SK-N-SH (cell line): ENCODE data around the gene CCL21. TPM values are rescaled to one million over a fixed set of nuclear protein-coding genes. Genes with fewer than 3 reads are reported as not detected.

Experiments
- CTCF ChIA-PET: fragments of 300-600, 350-600 bp; formaldehyde crosslinking; extraction: SDS; loops from one replicate; lab custom pipeline; 2021; lab: Yijun Ruan, JAX
- POLR2A ChIA-PET: fragments of 350-600 bp; sonication (Branson Sonifier 250); formaldehyde crosslinking; extraction: SDS; loops from one replicate; lab custom pipeline; 2020; ENCODE audit warnings: antibody characterized with exemption, inconsistent platforms; lab: Yijun Ruan, JAX
- DNase-seq: peaks from one replicate; pipeline ENCODE4 v3.0.0; 2012
- H2AFZ ChIP-seq: fragments of 200-600 bp; sonication (generic); 2 replicates; pipeline ENCODE4 v1.8.1; 2016; ENCODE audit warnings: antibody characterized with exemption, mild to moderate bottlenecking, low read depth
- H3F3A ChIP-seq: fragments of 200-600 bp; sonication (generic); replicated peaks from 2 replicates; pipeline ENCODE3; 2016; ENCODE audit warnings: antibody characterized with exemption, mild to moderate bottlenecking; ENCODE audit not compliant: insufficient read depth
- H3K27ac ChIP-seq, 2 experiments: fragments of 200-500 bp in 1 of 2; fragments of 200-600 bp in 1 of 2; sonication (Bioruptor generic) in 1 of 2; sonication (generic), shearing (Covaris generic) in 1 of 2; 2 replicates each; pipeline versions ENCODE4 v1.5.1 to v1.6.1; 2014 to 2016; ENCODE audit warnings: low read depth in 2 of 2, inconsistent platforms in 1 of 2, low read length in 1 of 2, mild to moderate bottlenecking in 1 of 2, mixed read lengths in 1 of 2
- H3K27me3 ChIP-seq: fragments of 200-600 bp; sonication (generic), shearing (Covaris generic); 2 replicates; pipeline ENCODE4 v1.6.1; 2016; ENCODE audit warnings: mixed run types; ENCODE audit not compliant: insufficient read depth
- H3K36me3 ChIP-seq, 2 experiments: fragments of 200-500 bp in 1 of 2; fragments of 200-600 bp in 1 of 2; sonication (Bioruptor generic) in 1 of 2; sonication (generic) in 1 of 2; replicated peaks in 1 of 2; 2 replicates each; pipeline versions ENCODE3 to v1.5.1; 2014 to 2016; ENCODE audit warnings: low read length in 1 of 2, mild to moderate bottlenecking in 1 of 2; ENCODE audit not compliant: insufficient read depth in 2 of 2, control insufficient read depth in 1 of 2
- H3K4me1 ChIP-seq, 2 experiments: fragments of 200-500 bp in 1 of 2; fragments of 200-600 bp in 1 of 2; sonication (Bioruptor generic) in 1 of 2; sonication (generic), shearing (Covaris generic) in 1 of 2; 2 replicates each; pipeline versions ENCODE4 v1.5.1 to v1.6.1; 2014 to 2016; ENCODE audit warnings: low read depth in 1 of 2, low read length in 1 of 2, mixed run types in 1 of 2; ENCODE audit not compliant: insufficient read depth in 2 of 2, control insufficient read depth in 1 of 2
- H3K4me2 ChIP-seq: fragments of 200-600 bp; sonication (generic), shearing (Covaris generic); 2 replicates; pipeline ENCODE4 v1.6.1; 2017; ENCODE audit warnings: mixed run types
- H3K4me3 ChIP-seq, 2 experiments: fragments of 200-500 bp in 1 of 2; fragments of 200-600 bp in 1 of 2; sonication (Bioruptor generic) in 1 of 2; sonication (generic), shearing (Covaris generic) in 1 of 2; 2 replicates each; pipeline versions ENCODE4 v1.5.1 to v1.8.1; 2014 to 2016; ENCODE audit warnings: low read depth in 2 of 2, inconsistent platforms in 1 of 2, low read length in 1 of 2, mild to moderate bottlenecking in 1 of 2, mixed read lengths in 1 of 2, moderate library complexity in 1 of 2
- H3K79me2 ChIP-seq: fragments of 200-600 bp; sonication (generic); 2 replicates; pipeline ENCODE4 v1.8.1; 2017; ENCODE audit warnings: mild to moderate bottlenecking; ENCODE audit not compliant: insufficient read depth
- H3K9ac ChIP-seq: fragments of 200-600 bp; sonication (generic); 2 replicates; pipeline ENCODE4 v1.6.1; 2017; ENCODE audit warnings: mixed run types
- H3K9me2 ChIP-seq: fragments of 200-600 bp; sonication (generic); 2 replicates; pipeline ENCODE4 v1.6.1; 2017; ENCODE audit warnings: mixed run types
- H3K9me3 ChIP-seq: fragments of 200-600 bp; sonication (generic); 2 replicates; pipeline ENCODE4 v1.6.1; 2017; ENCODE audit warnings: mixed run types, mild to moderate bottlenecking, moderate library complexity
- H4K20me1 ChIP-seq: fragments of 200-600 bp; sonication (generic); 2 replicates; pipeline ENCODE4 v1.6.1; 2017; ENCODE audit warnings: mild to moderate bottlenecking, mixed run types; ENCODE audit not compliant: insufficient read depth
- CHD2 ChIP-seq: fragments of 150-350 bp; IDR thresholded peaks from 2 replicates; pipeline ENCODE4 v1.6.1; 2018; ENCODE audit warnings: low read length; ENCODE audit not compliant: partially characterized antibody
- EP300 ChIP-seq, 2 experiments: IDR thresholded peaks; 2 replicates each; pipeline versions ENCODE4 v1.4.0 to v1.6.1; 2012; ENCODE audit warnings: borderline replicate concordance in 1 of 2, low read depth in 1 of 2, low read length in 1 of 2
- GABPA ChIP-seq: IDR thresholded peaks from 2 replicates; pipeline ENCODE4 v1.4.0; 2012; ENCODE audit warnings: low read depth, mild to moderate bottlenecking
- GATA2 ChIP-seq: sonication (generic); formaldehyde crosslinking; IDR thresholded peaks from 2 replicates; pipeline ENCODE4 v1.5.0; 2020; ENCODE audit warnings: mild to moderate bottlenecking, missing genetic modification reagents
- JUND ChIP-seq: IDR thresholded peaks from 2 replicates; pipeline ENCODE4 v1.4.0; 2012
- MXI1 ChIP-seq: IDR thresholded peaks from 2 replicates; pipeline ENCODE4 v1.6.1; 2012; ENCODE audit warnings: mild to moderate bottlenecking, low read depth, low read length, improper control_type of control experiment
- NRF1 ChIP-seq: IDR thresholded peaks from 2 replicates; pipeline ENCODE4 v1.6.1; 2012; ENCODE audit warnings: low read depth, mild to moderate bottlenecking, low read length
- RAD21 ChIP-seq: IDR thresholded peaks from 2 replicates; pipeline ENCODE4 v1.6.1; 2012; ENCODE audit warnings: mild to moderate bottlenecking, low read length
- RXRA ChIP-seq: IDR thresholded peaks from 2 replicates; pipeline ENCODE4 v1.4.0; 2012; ENCODE audit warnings: low read depth, mild to moderate bottlenecking, borderline replicate concordance
- SMC3 ChIP-seq: IDR thresholded peaks from 2 replicates; pipeline ENCODE4 v1.6.1; 2012; ENCODE audit warnings: low read depth, low read length, improper control_type of control experiment
- TAF1 ChIP-seq: IDR thresholded peaks from 2 replicates; pipeline ENCODE4 v1.6.1; 2012; ENCODE audit warnings: low read depth, mild to moderate bottlenecking, low read length, moderate library complexity, borderline replicate concordance
- TEAD4 ChIP-seq: IDR thresholded peaks from 2 replicates; pipeline ENCODE4 v1.4.0; 2012; ENCODE audit warnings: mild to moderate bottlenecking, borderline replicate concordance; ENCODE audit not compliant: insufficient read depth
- YY1 ChIP-seq: IDR thresholded peaks from 2 replicates; pipeline ENCODE4 v1.4.0; 2012; ENCODE audit warnings: low read depth, mild to moderate bottlenecking
- WGBS: methylation state at CpG from one replicate; pipeline ENCODE4 v1.1.6; 2017; ENCODE audit warnings: low lambda C conversion rate; 5-methylcytosine and 5-hydroxymethylcytosine counted together
- polyA plus RNA-seq, 3 experiments: library from polyadenylated mRNA; depleted of rRNA; stranded (reverse); fragments of >200 nt; gene quantifications; 2 replicates each; pipeline ENCODE4 v1.2.3, GENCODE V29; 2012
- TF ChIP-seq, protein P1 (sequence below): fragments of 200-600 bp; sonication (generic); IDR thresholded peaks from 2 replicates; pipeline ENCODE4 v1.6.1; 2017; ENCODE audit warnings: antibody characterized with exemption, mild to moderate bottlenecking, moderate library complexity
- TF ChIP-seq, protein P2 (sequence below): IDR thresholded peaks from 2 replicates; pipeline ENCODE4 v1.4.0; 2012; ENCODE audit warnings: low read depth, borderline replicate concordance
- TF ChIP-seq, protein P3 (sequence below): IDR thresholded peaks from 2 replicates; pipeline ENCODE4; 2012
- TF ChIP-seq, protein P4 (sequence below): fragments of 150-350 bp; IDR thresholded peaks from 2 replicates; pipeline ENCODE4 v1.6.1; 2017; ENCODE audit warnings: antibody characterized with exemption, low read length, low read depth, borderline replicate concordance
- TF ChIP-seq, protein P5 (sequence below): IDR thresholded peaks from 2 replicates; pipeline ENCODE4 v1.6.1; 2012; ENCODE audit warnings: mild to moderate bottlenecking, low read depth, low read length, moderate library complexity

The CCL21 gene
- polyA plus RNA-seq, 1 of the 3 experiments (the other 2 are of a cell fraction) = not detected

DNA sequence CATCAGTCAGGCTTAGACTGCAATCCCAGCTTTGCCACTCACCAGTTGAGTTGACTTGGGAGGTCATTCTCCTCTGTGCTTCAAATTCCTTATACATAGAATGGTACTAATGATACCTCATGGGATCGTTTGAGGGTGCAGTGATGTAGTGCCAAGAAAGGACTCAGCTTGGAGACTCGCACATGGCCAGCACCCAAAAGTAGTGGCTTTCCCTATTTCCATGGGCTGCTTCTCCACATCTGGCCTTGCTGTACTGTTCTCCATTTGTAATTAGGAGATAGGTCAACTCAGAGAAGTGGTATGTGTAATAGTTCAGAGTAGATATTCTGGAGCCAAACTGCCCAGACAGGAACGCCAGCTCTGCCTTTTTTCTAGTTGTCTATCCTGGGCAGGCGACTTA, 24.3 kb downstream of the CCL21 start:
- CTCF ChIA-PET = interaction anchor here (0.9 to 5.1 kb wide), 4 partner anchors 10 to 184 kb away, joined by 3 to 43 read pairs (median 8); no protein-coding TSS in a partner anchor
- H3K9me3 ChIP-seq = no peaks in the 10 kb centered on the region
- no peaks in the 10 kb centered on the region for H3K9me2 ChIP-seq
- no peaks in the 10 kb centered on the region for H3K4me1 ChIP-seq
- POLR2A ChIA-PET = no interaction called here
- H3F3A ChIP-seq = no peaks in the 10 kb centered on the region
- H3K4me3 ChIP-seq = no peak overlapping the region
- H4K20me1 ChIP-seq = no peaks in the 10 kb centered on the region
- no peak for DNase-seq
- no peak overlapping the region for H2AFZ ChIP-seq
- H3K36me3 ChIP-seq = no peaks in the 10 kb centered on the region
- H3K9ac ChIP-seq = no peak overlapping the region
- H3K79me2 ChIP-seq = no peaks in the 10 kb centered on the region
- no peak for TF ChIP-seq RAD21
- TF ChIP-seq, protein P1, sequence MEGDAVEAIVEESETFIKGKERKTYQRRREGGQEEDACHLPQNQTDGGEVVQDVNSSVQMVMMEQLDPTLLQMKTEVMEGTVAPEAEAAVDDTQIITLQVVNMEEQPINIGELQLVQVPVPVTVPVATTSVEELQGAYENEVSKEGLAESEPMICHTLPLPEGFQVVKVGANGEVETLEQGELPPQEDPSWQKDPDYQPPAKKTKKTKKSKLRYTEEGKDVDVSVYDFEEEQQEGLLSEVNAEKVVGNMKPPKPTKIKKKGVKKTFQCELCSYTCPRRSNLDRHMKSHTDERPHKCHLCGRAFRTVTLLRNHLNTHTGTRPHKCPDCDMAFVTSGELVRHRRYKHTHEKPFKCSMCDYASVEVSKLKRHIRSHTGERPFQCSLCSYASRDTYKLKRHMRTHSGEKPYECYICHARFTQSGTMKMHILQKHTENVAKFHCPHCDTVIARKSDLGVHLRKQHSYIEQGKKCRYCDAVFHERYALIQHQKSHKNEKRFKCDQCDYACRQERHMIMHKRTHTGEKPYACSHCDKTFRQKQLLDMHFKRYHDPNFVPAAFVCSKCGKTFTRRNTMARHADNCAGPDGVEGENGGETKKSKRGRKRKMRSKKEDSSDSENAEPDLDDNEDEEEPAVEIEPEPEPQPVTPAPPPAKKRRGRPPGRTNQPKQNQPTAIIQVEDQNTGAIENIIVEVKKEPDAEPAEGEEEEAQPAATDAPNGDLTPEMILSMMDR = no peak
- TF ChIP-seq, protein P2, sequence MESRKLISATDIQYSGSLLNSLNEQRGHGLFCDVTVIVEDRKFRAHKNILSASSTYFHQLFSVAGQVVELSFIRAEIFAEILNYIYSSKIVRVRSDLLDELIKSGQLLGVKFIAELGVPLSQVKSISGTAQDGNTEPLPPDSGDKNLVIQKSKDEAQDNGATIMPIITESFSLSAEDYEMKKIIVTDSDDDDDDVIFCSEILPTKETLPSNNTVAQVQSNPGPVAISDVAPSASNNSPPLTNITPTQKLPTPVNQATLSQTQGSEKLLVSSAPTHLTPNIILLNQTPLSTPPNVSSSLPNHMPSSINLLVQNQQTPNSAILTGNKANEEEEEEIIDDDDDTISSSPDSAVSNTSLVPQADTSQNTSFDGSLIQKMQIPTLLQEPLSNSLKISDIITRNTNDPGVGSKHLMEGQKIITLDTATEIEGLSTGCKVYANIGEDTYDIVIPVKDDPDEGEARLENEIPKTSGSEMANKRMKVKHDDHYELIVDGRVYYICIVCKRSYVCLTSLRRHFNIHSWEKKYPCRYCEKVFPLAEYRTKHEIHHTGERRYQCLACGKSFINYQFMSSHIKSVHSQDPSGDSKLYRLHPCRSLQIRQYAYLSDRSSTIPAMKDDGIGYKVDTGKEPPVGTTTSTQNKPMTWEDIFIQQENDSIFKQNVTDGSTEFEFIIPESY = no peak
- TF ChIP-seq NRF1 = no peak
- TF ChIP-seq GATA2 (CRISPR knock-in tag) = no peak
- no peak for TF ChIP-seq JUND
- no peak for TF ChIP-seq TAF1
- TF ChIP-seq, protein P3, sequence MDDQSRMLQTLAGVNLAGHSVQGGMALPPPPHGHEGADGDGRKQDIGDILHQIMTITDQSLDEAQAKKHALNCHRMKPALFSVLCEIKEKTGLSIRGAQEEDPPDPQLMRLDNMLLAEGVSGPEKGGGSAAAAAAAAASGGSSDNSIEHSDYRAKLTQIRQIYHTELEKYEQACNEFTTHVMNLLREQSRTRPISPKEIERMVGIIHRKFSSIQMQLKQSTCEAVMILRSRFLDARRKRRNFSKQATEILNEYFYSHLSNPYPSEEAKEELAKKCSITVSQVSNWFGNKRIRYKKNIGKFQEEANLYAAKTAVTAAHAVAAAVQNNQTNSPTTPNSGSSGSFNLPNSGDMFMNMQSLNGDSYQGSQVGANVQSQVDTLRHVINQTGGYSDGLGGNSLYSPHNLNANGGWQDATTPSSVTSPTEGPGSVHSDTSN = no peak
- TF ChIP-seq MXI1 = no peak
- TF ChIP-seq EP300 (IDR thresholded peaks at IDR 0.05; ENCODE audit: borderline replicate concordance in 1 of 2, low read depth in 1 of 2, low read length in 1 of 2) = no peak
- TF ChIP-seq YY1 = no peak
- no peak for TF ChIP-seq CHD2
- no peak for TF ChIP-seq TEAD4
- TF ChIP-seq RXRA = no peak
- TF ChIP-seq GABPA = no peak
- TF ChIP-seq, protein P4, sequence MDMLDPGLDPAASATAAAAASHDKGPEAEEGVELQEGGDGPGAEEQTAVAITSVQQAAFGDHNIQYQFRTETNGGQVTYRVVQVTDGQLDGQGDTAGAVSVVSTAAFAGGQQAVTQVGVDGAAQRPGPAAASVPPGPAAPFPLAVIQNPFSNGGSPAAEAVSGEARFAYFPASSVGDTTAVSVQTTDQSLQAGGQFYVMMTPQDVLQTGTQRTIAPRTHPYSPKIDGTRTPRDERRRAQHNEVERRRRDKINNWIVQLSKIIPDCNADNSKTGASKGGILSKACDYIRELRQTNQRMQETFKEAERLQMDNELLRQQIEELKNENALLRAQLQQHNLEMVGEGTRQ = no peak
- TF ChIP-seq SMC3 = no peak
- TF ChIP-seq, protein P5, sequence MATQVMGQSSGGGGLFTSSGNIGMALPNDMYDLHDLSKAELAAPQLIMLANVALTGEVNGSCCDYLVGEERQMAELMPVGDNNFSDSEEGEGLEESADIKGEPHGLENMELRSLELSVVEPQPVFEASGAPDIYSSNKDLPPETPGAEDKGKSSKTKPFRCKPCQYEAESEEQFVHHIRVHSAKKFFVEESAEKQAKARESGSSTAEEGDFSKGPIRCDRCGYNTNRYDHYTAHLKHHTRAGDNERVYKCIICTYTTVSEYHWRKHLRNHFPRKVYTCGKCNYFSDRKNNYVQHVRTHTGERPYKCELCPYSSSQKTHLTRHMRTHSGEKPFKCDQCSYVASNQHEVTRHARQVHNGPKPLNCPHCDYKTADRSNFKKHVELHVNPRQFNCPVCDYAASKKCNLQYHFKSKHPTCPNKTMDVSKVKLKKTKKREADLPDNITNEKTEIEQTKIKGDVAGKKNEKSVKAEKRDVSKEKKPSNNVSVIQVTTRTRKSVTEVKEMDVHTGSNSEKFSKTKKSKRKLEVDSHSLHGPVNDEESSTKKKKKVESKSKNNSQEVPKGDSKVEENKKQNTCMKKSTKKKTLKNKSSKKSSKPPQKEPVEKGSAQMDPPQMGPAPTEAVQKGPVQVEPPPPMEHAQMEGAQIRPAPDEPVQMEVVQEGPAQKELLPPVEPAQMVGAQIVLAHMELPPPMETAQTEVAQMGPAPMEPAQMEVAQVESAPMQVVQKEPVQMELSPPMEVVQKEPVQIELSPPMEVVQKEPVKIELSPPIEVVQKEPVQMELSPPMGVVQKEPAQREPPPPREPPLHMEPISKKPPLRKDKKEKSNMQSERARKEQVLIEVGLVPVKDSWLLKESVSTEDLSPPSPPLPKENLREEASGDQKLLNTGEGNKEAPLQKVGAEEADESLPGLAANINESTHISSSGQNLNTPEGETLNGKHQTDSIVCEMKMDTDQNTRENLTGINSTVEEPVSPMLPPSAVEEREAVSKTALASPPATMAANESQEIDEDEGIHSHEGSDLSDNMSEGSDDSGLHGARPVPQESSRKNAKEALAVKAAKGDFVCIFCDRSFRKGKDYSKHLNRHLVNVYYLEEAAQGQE = no peak
- no peak overlapping the region for H3K4me2 ChIP-seq
- no peaks in the 10 kb centered on the region for H3K27me3 ChIP-seq
- H3K27ac ChIP-seq = no peak overlapping the region
- WGBS = 98% methylated on average over 4 of the region's 4 CpGs
